CD4-positive, alpha-beta T cell treated with Interleukin-10 for 1 hour (primary cell): Measurements from ENCODE around the gene UCHL5.
"Not testable (repeated sequence)": the region's sequence is repeated elsewhere in the genome, so short reads cannot be mapped to it uniquely, and the experiment has no call there.

ENCODE experiments used
- DNase-seq: peaks from one replicate; pipeline ENCODE4 v3.0.0-alpha.2; 2020

UCHL5 gene

DNA sequence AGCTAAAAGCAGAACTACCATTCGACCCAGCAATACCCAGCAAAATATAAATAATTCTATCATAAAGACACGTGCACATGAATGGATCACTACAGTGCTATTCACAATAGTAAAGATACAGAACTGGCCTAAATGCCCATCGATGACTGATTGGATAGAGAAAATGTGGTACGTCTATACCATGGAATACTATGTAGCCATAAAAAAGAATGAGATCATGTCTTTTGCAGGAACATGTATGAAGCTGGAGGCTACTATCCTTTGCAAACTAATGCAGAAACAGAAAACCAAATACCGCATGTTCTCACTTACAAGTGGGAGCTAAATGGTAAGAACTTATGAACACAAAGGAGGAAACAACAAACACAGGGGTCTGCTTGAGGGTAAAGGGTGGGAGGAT is 53.4 kb downstream of the UCHL5 start:
- DNase-seq = no peak

DNA sequence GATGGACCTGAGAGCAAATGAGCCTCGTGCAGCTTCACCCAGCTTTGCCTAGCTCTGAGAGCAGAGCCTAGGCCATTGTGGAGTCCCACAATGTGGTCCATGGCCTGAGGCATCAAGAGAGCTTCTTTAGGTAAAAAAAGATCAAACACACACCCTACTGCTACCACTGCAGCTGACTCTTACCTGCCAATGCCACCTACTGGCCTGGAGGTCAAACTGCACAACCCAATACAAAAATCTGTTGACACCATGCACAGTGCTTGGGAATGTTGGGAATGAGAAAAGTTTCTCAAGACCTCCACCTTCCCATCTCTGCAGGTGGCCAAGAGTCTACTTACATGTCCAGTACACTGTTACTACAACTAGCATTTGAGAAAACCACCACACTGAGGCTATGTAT is 60.6 kb downstream of the UCHL5 start:
- DNase-seq = no peak

DNA sequence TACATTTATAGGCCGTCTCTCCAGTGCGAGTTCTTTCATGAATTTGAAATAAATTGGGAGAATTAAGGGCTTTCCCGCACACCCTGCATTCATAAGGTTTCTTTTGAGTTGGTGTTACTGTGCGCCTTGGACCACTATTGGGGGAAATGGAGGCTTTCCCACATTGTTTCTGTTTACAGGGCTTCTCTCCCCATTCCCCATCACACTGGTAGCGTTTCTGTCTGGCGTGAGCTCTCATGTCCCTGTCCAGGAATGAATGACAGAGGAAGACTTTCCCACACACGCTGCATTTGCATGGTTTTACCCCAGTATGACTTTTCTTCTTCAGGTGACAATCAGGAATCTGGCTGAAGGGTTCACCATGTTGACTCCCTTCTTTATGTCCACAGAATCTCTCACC is 65.0 kb downstream of the UCHL5 start:
- DNase-seq = no peak

- DNase-seq = no peak
Observed at GRCh38 chr1:192993426-192994085, 65.6 kb downstream of the UCHL5 start.

DNA sequence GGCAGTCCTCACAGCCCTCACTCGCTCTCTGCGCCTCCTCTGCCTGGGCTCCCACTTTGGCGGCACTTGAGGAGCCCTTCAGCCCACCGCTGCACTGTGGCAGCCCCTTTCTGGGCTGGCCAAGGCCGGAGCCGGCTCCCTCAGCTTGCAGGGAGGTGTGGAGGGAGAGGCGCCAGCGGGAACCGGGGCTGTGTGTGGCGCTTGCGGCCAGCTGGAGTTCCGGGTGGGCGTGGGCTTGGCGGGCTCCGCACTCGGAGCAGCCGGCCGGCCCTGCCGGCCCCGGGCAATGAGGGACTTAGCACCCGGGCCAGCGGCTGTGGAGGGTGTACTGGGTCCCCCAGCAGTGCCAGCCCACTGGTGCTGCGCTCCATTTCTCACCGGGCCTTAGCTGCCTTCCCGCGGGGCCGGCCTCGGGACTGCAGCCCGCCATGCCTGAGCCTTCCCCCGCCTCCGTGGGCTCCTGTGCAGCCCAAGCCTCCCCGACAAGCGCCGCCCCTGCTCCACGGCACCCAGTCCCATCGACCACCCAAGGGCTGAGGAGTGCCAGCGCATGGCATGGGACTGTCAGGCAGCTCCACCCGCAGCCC is 72.3 kb downstream of the UCHL5 start:
- DNase-seq = not testable (repeated sequence)

DNA sequence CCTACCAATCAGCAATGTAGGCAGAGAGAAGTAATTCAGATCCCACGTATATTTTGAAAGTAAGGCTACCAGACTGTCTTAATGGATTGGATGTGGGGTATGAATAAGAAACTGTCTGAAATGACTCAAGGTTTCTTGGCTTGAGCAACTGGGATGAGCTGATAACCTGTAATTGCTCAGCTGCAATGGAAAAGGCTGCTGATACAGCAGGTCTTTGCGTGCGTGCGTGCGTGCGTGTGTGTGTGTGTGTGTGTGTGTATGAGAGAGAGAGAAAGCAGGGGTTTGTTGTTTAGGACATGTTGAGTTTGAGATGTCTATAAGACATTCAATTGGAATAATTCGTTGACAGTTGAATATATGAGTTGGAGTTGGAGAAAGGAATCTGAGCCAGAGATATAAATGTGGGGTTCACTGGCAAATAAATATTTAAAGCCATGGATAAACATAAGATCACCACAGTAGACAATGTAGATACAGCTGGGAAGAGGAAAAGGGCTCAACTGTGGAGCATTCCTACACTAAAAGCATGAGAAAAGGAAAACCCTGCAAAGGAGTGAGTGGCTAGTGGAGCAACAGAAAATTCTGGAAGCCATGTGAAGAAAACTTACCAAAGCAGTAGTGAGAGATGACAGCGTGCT is 72.9 kb downstream of the UCHL5 start:
- no peak for DNase-seq

DNA sequence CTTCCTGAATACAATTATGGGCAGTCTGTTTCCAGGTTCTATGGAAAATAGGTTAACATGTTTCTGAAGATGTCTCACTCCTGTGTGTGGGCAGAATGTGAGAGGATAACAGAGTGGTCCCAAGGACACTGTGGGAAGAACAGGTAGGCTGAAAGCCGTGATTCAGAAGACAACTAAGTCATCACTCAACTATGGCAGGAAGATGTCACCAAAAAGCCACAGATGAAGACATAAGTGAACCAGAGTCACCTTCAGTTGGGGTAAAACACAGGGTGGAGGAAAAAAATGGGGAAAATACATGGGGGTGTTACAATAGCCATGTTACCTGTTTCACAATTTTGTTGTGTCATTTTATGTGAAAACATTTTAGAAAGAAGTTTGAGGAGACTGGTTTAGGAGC is 75.1 kb downstream of the UCHL5 start:
- no peak for DNase-seq

GRCh38 chr1:192983349-192983980 is 75.7 kb downstream of the UCHL5 start:
- DNase-seq = no peak

GRCh38 chr1:192980856-192981255 is 78.3 kb downstream of the UCHL5 start:
- DNase-seq = no peak

- DNase-seq = not testable (repeated sequence)
Observed at GRCh38 chr1:192980334-192980733, 78.8 kb downstream of the UCHL5 start.

GRCh38 chr1:192979542-192979941 is 79.6 kb downstream of the UCHL5 start:
- no peak for DNase-seq

DNA sequence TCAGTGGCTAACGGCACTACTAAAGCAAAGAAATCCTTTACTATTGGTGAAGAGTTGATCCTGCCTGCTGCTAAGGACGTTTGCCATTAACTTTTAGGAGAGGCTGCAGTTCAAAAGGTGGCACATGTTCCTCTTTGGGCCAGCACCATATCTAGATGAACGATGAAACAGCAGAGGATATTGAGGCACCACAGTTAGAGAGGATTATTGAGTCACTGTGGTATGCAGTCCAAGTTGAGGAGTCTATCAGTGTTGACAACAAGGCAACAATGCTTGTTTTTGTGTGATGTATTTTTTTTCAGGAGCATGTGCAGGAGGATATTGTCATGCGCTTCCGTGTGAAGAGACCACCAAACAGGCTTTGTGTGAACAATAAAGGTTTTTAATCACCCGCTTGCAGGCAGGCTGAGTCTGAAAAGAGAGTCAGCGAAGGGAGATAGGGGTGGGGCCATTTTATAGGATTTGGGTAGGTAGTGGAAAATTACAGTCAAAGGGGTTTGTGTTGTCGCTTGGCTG is 80.9 kb downstream of the UCHL5 start:
- no peak for DNase-seq

DNA sequence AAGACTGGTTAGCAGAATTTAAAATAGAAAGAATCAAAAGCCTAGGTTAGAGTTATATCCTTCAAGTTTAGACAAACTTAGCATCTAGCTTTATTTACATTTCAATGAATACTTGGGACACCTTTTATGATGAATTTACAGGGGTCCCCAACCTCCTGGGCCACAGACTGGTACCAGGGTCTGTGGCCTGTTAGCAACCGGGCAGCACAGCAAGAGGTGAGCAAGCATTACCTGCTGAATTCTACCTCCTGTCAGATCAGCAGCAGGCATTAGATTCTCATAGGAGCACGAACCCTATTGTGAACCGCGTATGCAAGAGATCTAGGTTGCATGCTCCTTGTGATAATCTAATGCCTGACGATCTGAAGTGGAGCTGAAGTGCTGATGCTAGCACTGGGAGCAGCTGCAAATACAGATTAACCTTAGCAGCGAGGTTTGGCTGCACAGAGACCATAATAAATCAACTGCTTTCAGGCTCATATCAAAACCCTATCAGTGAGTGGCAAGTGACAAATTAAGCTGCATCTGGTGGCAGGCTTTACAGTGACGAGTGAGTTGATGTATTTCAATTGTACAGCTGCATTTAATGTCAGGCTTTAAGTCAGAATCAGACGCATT is 82.0 kb downstream of the UCHL5 start:
- no peak for DNase-seq

- no peak for DNase-seq
Observed at GRCh38 chr1:192976576-192976975, 82.6 kb downstream of the UCHL5 start.

DNA sequence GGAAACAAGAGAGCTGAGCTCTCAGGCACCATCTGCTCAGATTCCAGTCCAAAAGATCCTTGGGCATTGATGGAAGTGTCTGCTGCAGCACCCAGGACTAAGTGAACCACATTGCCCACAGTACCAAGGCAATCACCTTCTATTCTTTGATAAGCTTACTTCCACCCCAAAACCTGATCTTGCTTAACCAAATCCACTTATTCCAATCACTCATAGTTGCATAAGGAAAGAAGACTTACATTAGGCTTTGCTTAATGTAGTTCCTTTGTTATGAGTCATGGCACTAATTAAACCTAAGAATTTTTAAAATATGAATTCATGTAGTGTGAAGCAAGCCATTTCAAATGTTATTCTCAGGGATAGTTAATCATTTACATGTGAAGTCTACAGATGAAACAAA is 84.5 kb downstream of the UCHL5 start:
- DNase-seq = no peak

DNA sequence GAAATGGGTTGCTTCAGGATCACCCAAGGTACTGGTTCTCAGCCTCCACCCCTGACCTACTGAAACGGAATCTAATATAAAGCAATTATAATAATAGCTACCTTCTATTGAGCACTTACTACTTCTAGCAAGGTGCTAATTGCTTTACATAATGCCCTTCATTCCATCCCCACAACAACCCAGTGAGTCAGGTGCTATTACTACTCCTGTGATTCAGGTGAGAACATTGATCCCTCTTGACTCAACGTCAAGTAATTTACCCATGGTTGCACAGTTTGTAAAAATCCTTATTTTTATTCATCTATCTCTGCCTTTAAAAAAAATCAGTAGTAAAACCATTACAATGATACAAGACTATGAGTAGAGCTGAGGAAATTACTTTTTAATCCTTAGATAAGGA is 85.2 kb downstream of the UCHL5 start:
- no peak for DNase-seq

DNA sequence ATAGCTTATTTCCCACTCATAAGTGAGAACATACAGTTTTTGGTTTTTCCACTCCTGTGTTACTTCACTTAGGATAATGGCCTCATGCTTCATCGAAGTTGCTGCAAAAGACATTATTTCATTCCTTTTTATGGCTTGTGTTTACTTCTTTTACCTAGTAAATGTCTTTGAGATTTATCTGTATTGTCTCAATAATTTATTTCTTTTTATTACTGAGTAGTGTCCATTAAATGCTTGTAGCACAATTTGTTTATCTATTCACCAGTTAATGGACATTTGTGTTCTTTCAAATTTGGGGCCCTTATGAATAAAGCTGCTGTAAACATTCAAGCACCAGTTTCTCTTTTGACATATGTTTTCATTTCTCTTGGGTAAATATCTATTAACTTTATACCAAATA is 86.0 kb downstream of the UCHL5 start:
- DNase-seq = no peak

DNA sequence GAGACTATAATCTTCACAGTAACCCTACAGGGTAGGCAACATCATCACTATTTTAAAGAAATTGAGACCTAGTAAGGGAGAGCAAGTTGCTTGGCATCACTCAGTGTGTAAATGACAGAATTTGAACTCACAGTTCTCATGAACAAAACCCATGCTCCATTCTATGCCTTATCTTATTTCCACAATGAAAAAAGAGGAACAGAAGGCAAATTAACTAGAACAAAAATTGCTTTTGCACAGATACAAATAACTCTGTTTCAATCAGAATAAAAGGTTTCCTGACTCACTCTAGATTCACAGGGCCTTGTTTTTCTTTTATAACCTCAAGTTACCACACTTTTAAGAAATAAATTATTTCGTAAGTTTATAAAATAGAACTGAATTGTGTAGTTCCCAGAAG is 90.1 kb downstream of the UCHL5 start:
- DNase-seq = no peak

- no peak for DNase-seq
Observed at GRCh38 chr1:192968323-192968722, 90.8 kb downstream of the UCHL5 start.

DNA sequence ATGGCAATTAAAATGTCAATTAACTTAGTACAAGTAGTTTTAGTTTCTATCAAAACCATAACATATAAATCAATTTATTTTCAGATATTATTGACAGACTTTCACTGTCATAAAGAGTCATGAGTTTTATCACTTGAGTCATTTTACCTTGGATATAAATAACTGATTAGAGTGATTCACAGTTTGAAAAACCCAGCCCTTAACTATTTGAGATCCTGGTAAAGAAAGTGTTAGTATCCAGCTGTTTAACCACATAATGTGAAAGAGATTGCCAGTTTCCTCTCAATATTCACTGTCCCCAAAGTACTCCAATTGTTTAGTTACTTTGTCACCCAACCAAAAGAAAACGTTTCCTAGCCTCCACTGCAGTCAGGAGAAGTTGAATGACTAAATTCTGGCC is 91.3 kb downstream of the UCHL5 start:
- no peak for DNase-seq

- DNase-seq = no peak
Observed at GRCh38 chr1:192967211-192967877, 91.8 kb downstream of the UCHL5 start.

GRCh38 chr1:192966073-192966472 is 93.1 kb downstream of the UCHL5 start:
- DNase-seq = no peak

GRCh38 chr1:192962901-192963300 is 96.3 kb downstream of the UCHL5 start:
- no peak for DNase-seq
